Stimulated activated CD4-positive, alpha-beta T cell treated with anti-CD3 and anti-CD28 coated beads, Interleukin-12 subunit alpha, Interleukin-12 subunit beta, amount 100 ng/mL, for 24 hours (primary cell): Measurements from ENCODE around the gene AP4S1.
"Not testable (repeated sequence)": the region's sequence is repeated elsewhere in the genome, so short reads cannot be mapped to it uniquely, and the experiment has no call there.

Experiments used
- DNase-seq, 2 experiments: peaks; one replicate each; pipeline ENCODE4 v3.0.0-alpha.2; 2020; ENCODE audit warnings: low read depth in 2 of 2

Gene AP4S1

GRCh38 chr14:31085027-31085426 lies 59.6 kb downstream of the AP4S1 start:
- no peak for DNase-seq

GRCh38 chr14:31086466-31086865 lies 61.0 kb downstream of the AP4S1 start:
- not testable (repeated sequence) for DNase-seq

GRCh38 chr14:31090883-31091764 lies 65.7 kb downstream of the AP4S1 start:
- DNase-seq = no peak

- DNase-seq = no peak
Observed at GRCh38 chr14:31092160-31092708, 66.8 kb downstream of the AP4S1 start.

- DNase-seq = not testable (repeated sequence)
Observed at GRCh38 chr14:31093884-31094839, 68.7 kb downstream of the AP4S1 start.

- not testable (repeated sequence) for DNase-seq
Observed at GRCh38 chr14:31095817-31096216, 70.4 kb downstream of the AP4S1 start.

- no peak for DNase-seq
Observed at GRCh38 chr14:31096255-31096654, 70.8 kb downstream of the AP4S1 start.

- DNase-seq = no peak
Observed at GRCh38 chr14:31097081-31097480, 71.6 kb downstream of the AP4S1 start.

- DNase-seq = no peak
Observed at GRCh38 chr14:31106768-31107167, 81.3 kb downstream of the AP4S1 start.

GRCh38 chr14:31109257-31109656 lies 83.8 kb downstream of the AP4S1 start:
- DNase-seq = no peak

GRCh38 chr14:31110872-31111271 lies 85.4 kb downstream of the AP4S1 start:
- no peak for DNase-seq

- no peak for DNase-seq
Observed at GRCh38 chr14:31113794-31114193, 88.3 kb downstream of the AP4S1 start.

- DNase-seq = no peak
Observed at GRCh38 chr14:31118892-31119291, 93.4 kb downstream of the AP4S1 start.

GRCh38 chr14:31122098-31122611 lies 96.7 kb downstream of the AP4S1 start:
- DNase-seq = no peak

GRCh38 chr14:31122921-31123320 lies 97.5 kb downstream of the AP4S1 start:
- no peak for DNase-seq

- no peak for DNase-seq
Observed at GRCh38 chr14:31124197-31124596, 98.7 kb downstream of the AP4S1 start.

GRCh38 chr14:31125231-31125630 lies 99.8 kb downstream of the AP4S1 start:
- DNase-seq = no peak

- no peak for DNase-seq
Observed at GRCh38 chr14:31126680-31127079, 101.2 kb downstream of the AP4S1 start.

- no peak for DNase-seq
Observed at GRCh38 chr14:31127690-31128089, 102.2 kb downstream of the AP4S1 start.

GRCh38 chr14:31128601-31129526 lies 103.4 kb downstream of the AP4S1 start:
- DNase-seq = no peak

GRCh38 chr14:31133133-31133532 lies 107.7 kb downstream of the AP4S1 start:
- DNase-seq = no peak
